K562 (cell line): Measurements from ENCODE around the gene IL26. TPM values are rescaled to one million over a fixed set of nuclear protein-coding genes. Genes with fewer than 3 reads are reported as not detected.
A peak's percentile ranks its signal among the peaks of the same experiment; 100 is the strongest.

Experiments
- ATAC-seq: fragments of 200-7000 bp; cut with Tn5 transposase; 3 replicates; pipeline ENCODE4 v1.9.1; 2020; ENCODE audit warnings: moderate library complexity
- BruUV-seq: library from RNA; stranded (reverse); fragments of 400-500 nt; replicated peaks from 2 replicates; lab custom pipeline; 2021; lab: Mats Ljungman, UMichigan
- CTCF ChIA-PET: fragments of 300-600 bp; formaldehyde crosslinking; extraction: SDS; loops from one replicate; lab custom pipeline; 2021; ENCODE audit warnings: low intra/inter-chr PET ratio; lab: Yijun Ruan, JAX
- POLR2A ChIA-PET: fragments of 300-600, 350-650 bp; sonication (Branson Sonifier 250); formaldehyde crosslinking; extraction: SDS; loops from one replicate; lab custom pipeline; 2021; ENCODE audit warnings: antibody characterized with exemption, inconsistent platforms; lab: Yijun Ruan, JAX
- DNase-seq, 4 experiments: peaks; one replicate each; pipeline versions ENCODE4 v3.0.0 to v3.0.0-alpha.2; 2011 to 2018; ENCODE audit warnings: low spot score in 3 of 4, mixed read lengths in 3 of 4; ENCODE audit errors: extremely low read depth in 1 of 4
- FAIRE-seq: peaks from 2 replicates; lab custom pipeline; 2011; peaks lifted over from hg19 to GRCh38; lab: Jason Lieb, UNC
- H2AFZ ChIP-seq: 2 replicates; pipeline ENCODE4 v1.6.0; 2011; ENCODE audit warnings: low read depth, low read length, control low read depth, inconsistent platforms
- H3K27ac ChIP-seq: fragments of 200-600 bp; 3 replicates; pipeline ENCODE4 v1.8.0; 2011; ENCODE audit warnings: low read depth, mild to moderate bottlenecking, control low read depth, inconsistent platforms, low read length, moderate library complexity, mixed read lengths; ENCODE audit errors: extremely low read depth
- H3K27me3 ChIP-seq, 2 experiments: fragments of 300-600 bp in 1 of 2; 2 replicates in 1 of 2; 3 replicates in 1 of 2; pipeline versions ENCODE4 v1.6.0 to v1.8.0; 2011; ENCODE audit warnings: inconsistent platforms in 2 of 2, low read length in 2 of 2, mild to moderate bottlenecking in 1 of 2, mixed read lengths in 1 of 2, moderate library complexity in 1 of 2; ENCODE audit not compliant: control insufficient read depth in 2 of 2, insufficient read depth in 2 of 2
- H3K36me3 ChIP-seq: fragments of 300-600 bp; 3 replicates; pipeline ENCODE4 v1.8.0; 2011; ENCODE audit warnings: mild to moderate bottlenecking, low read length, inconsistent platforms; ENCODE audit not compliant: control insufficient read depth, insufficient read depth
- H3K4me1 ChIP-seq, 2 experiments: fragments of 200-600 bp in 1 of 2; replicated peaks in 1 of 2; 2 replicates in 1 of 2; 3 replicates in 1 of 2; pipeline versions ENCODE4 v1.5.1 to v1.8.0; 2011; ENCODE audit warnings: inconsistent platforms in 2 of 2, low read length in 2 of 2, mild to moderate bottlenecking in 1 of 2, mixed read lengths in 1 of 2, moderate library complexity in 1 of 2; ENCODE audit not compliant: control insufficient read depth in 2 of 2, insufficient read depth in 2 of 2
- H3K4me2 ChIP-seq: 2 replicates; pipeline ENCODE4 v1.6.1; 2011; ENCODE audit warnings: low read length, control low read depth, inconsistent platforms, mixed read lengths; ENCODE audit not compliant: insufficient read depth
- H3K4me3 ChIP-seq: fragments of 200-600 bp; sonication (generic), shearing (Covaris generic); 2 replicates; pipeline ENCODE4 v1.5.1; 2016; ENCODE audit warnings: control low read depth, inconsistent platforms
- H3K79me2 ChIP-seq: fragments of 200-600 bp; 3 replicates; pipeline ENCODE4 v1.8.0; 2011; ENCODE audit warnings: low read length, inconsistent platforms; ENCODE audit not compliant: control insufficient read depth, insufficient read depth
- H3K9ac ChIP-seq, 2 experiments: 2 replicates each; pipeline versions ENCODE4 v1.6.0 to v1.6.1; 2011; ENCODE audit warnings: low read depth in 2 of 2, low read length in 2 of 2, control low read depth in 1 of 2, inconsistent platforms in 1 of 2, mild to moderate bottlenecking in 1 of 2, mixed read lengths in 1 of 2; ENCODE audit not compliant: insufficient read depth in 1 of 2
- H3K9me1 ChIP-seq: one replicate; pipeline ENCODE4 v1.6.0; 2011; ENCODE audit warnings: inconsistent platforms, mild to moderate bottlenecking, low read length, moderate library complexity; ENCODE audit not compliant: control insufficient read depth, insufficient read depth
- H3K9me3 ChIP-seq: replicated peaks from 2 replicates; pipeline ENCODE4 v1.5.1; 2011; ENCODE audit warnings: low read depth, low read length, inconsistent platforms; ENCODE audit not compliant: control insufficient read depth, insufficient read depth
- H4K20me1 ChIP-seq: replicated peaks from 2 replicates; pipeline ENCODE4 v1.6.1; 2011; ENCODE audit warnings: low read length, inconsistent platforms, mixed read lengths; ENCODE audit not compliant: control insufficient read depth, insufficient read depth
- FIP1L1 ChIP-seq: fragments of 200-400 bp; formaldehyde crosslinking; IDR thresholded peaks from 2 replicates; pipeline ENCODE4 v1.6.1; 2018; ENCODE audit warnings: mild to moderate bottlenecking, low read depth, low read length; ENCODE audit not compliant: poor library complexity, severe bottlenecking
- NR2C1 ChIP-seq, 2 experiments: fragments of 450-650 bp; IDR thresholded peaks; 2 replicates each; pipeline ENCODE4 v1.6.1; 2017; ENCODE audit warnings: mild to moderate bottlenecking in 2 of 2, antibody characterized with exemption in 1 of 2, inconsistent platforms in 1 of 2, missing compliant biosample characterization in 1 of 2, missing genetic modification characterization in 1 of 2
- PHB2 ChIP-seq: fragments of 450-650 bp; IDR thresholded peaks from 2 replicates; pipeline ENCODE4 v1.6.1; 2017; ENCODE audit warnings: low read depth
- POLR2A ChIP-seq: fragments of 450-650 bp; conservative IDR thresholded peaks from 2 replicates; pipeline ENCODE4 v1.6.1; 2016
- RUNX1 ChIP-seq: sonication (generic); IDR thresholded peaks from 2 replicates; pipeline ENCODE4 v1.6.1; 2016; ENCODE audit warnings: antibody characterized with exemption, low read depth
- SETDB1 ChIP-seq: IDR thresholded peaks from one replicate; pipeline ENCODE4 v1.6.1; 2012; ENCODE audit warnings: low read length, control low read depth, inconsistent platforms
- ZBTB1 ChIP-seq: sonication (generic); formaldehyde crosslinking; IDR thresholded peaks from 2 replicates; pipeline ENCODE4 v1.8.1; 2023; ENCODE audit warnings: missing genetic modification reagents, low read depth, mild to moderate bottlenecking, borderline replicate concordance
- WGBS: fragments of 100-300 bp; shearing (Covaris generic); methylation state at CpG from one replicate; pipeline ENCODE4 v1.1.6; 2016; ENCODE audit warnings: low coverage, mixed read lengths; ENCODE audit not compliant: insufficient coverage; ENCODE audit errors: missing lambda C conversion rate; 5-methylcytosine and 5-hydroxymethylcytosine counted together
- in situ Hi-C: fragments of 300-500 bp; cut with MboI; formaldehyde crosslinking; loops from 4 replicates; pipeline ENCODE4 v1.15.0; 2018; ENCODE audit warnings: inconsistent platforms, mixed read lengths
- intact Hi-C: fragments of 100-400 bp; cut with micrococcal nuclease; formaldehyde crosslinking; loops from 2 replicates; pipeline ENCODE4 v1.14.2; 2022
- polyA plus RNA-seq, 8 experiments: library from polyadenylated mRNA; depleted of rRNA in 4 of 8; stranded (reverse) in 5 of 8; unstranded in 3 of 8; fragments of >200 nt; fragmentation: Nextera tagmentation in 2 of 8; fragmentation: Illumina TruSeq in 1 of 8; extraction: Ambion mirVana in 2 of 8; extraction: Trizol in 1 of 8; gene quantifications; 2 replicates each; pipeline versions ENCODE4 v1.2.1 to v1.2.3, GENCODE V29; 2011 to 2014; ENCODE audit warnings: inconsistent platforms in 1 of 8, missing spikeins in 1 of 8
- total RNA-seq, 7 experiments: library from RNA; depleted of rRNA in 6 of 7; stranded (reverse); fragments of >200 nt in 6 of 7; fragmentation: Illumina TruSeq in 2 of 7; extraction: Trizol in 2 of 7; gene quantifications; 2 replicates each; pipeline versions ENCODE4 v1.2.1 to v1.2.3, GENCODE V29; 2011 to 2021; ENCODE audit warnings: low replicate concordance in 1 of 7
- TF ChIP-seq, protein P1 (sequence below): fragments of 450-650 bp; formaldehyde crosslinking; conservative IDR thresholded peaks from 2 replicates; pipeline ENCODE4 v1.4.0; 2022; ENCODE audit warnings: mild to moderate bottlenecking, missing genetic modification characterization
- TF ChIP-seq, protein P2 (sequence below): sonication (generic); formaldehyde crosslinking; IDR thresholded peaks from 2 replicates; pipeline ENCODE4 v1.8.0; 2022; ENCODE audit warnings: mild to moderate bottlenecking, missing genetic modification reagents

The IL26 gene
- total and polyA plus RNA-seq, 9 of the 15 experiments (the other 6 are each of a cell fraction or from before 2014, with no cell fraction given), result not detected

DNA sequence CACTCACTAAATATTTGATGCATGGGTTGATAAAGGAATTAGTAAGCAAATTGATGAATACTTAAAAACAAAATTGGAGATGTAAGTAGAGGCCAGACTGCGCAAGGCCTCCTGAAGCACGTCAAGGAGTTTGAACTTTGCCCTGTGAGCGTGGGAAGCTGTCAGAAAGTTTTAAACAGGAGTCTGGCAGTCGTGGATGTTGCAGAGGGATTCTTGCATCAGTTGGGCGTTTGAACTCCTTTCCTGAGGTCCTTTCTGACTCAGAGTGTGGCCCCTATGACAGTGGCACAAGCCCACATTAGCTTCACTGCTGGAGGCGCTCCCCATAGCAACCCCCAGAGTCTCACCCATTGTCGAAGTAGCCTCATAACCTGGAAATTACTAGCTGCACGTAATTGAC, 45.7 kb upstream of the IL26 start:
- BruUV-seq, result no TSS peak
- Histone ChIP-seq H4K20me1 (no peaks in the 10 kb centered on the region), H3K36me3 (no peaks in the 10 kb centered on the region), H3K79me2 (no peaks in the 10 kb centered on the region), H3K4me1 (no peaks in the 10 kb centered on the region), H3K4me3 (no peak overlapping the region), H2AFZ (no peak overlapping the region), H3K9me3 (no peaks in the 10 kb centered on the region), H3K9me1 (no peaks in the 10 kb centered on the region), H3K4me2 (no peak overlapping the region)
- no peak for ATAC-seq
- no peak for DNase-seq
- CTCF ChIA-PET, result no interaction called here
- 3% methylated on average over 8 of the region's 8 CpGs for WGBS
- TF ChIP-seq SETDB1, result no peak
- no peak for TF ChIP-seq NR2C1 (IDR thresholded peaks at IDR 0.05)
- TF ChIP-seq NR2C1 (tag; IDR thresholded peaks at IDR 0.05), result peak; percentile 49; the same call in 1 of the 2 replicates
- TF ChIP-seq, protein P1, sequence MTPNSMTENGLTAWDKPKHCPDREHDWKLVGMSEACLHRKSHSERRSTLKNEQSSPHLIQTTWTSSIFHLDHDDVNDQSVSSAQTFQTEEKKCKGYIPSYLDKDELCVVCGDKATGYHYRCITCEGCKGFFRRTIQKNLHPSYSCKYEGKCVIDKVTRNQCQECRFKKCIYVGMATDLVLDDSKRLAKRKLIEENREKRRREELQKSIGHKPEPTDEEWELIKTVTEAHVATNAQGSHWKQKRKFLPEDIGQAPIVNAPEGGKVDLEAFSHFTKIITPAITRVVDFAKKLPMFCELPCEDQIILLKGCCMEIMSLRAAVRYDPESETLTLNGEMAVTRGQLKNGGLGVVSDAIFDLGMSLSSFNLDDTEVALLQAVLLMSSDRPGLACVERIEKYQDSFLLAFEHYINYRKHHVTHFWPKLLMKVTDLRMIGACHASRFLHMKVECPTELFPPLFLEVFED (CRISPR knock-in tag), result no peak
- no peak for TF ChIP-seq PHB2
- TF ChIP-seq, all 486 proteins: peak for 1
- POLR2A ChIA-PET, result no interaction called here
- no peak for FAIRE-seq
- Histone ChIP-seq H3K27ac (no peak overlapping the region), H3K27me3 (peaks cover 12 to 16% of the 10 kb centered on the region in 2 experiments), H3K9ac (no peak overlapping the region)
- intact Hi-C loops, result no loop called here
- in situ Hi-C loops, result no loop called here

DNA sequence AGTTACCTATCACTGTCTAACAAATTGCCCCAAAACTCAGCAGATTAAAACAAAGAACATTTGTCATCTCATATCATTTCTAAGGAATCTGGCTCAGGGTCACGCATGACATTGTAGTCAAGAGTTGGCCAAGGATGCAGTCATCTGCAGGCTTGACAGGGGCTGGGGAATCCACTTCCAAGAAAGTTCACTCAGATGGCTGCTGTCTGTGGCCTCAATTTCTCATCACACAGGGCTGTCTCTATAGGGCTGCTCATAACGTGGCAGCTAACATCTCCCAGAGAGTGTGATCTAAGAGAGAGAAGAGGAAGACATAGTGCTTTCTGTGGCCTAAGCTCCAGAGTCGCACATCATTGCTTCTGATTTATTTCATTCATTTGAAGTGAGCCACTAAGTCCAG, 44.7 kb upstream of the IL26 start:
- ChIA-PET POLR2A (no interaction called here), CTCF (no interaction called here)
- Histone ChIP-seq H3K27me3 (peaks cover 13 to 16% of the 10 kb centered on the region in 2 experiments), H3K9ac (no peak overlapping the region), H3K79me2 (no peaks in the 10 kb centered on the region), H3K9me3 (no peaks in the 10 kb centered on the region), H3K4me1 (no peaks in the 10 kb centered on the region), H3K9me1 (no peaks in the 10 kb centered on the region), H3K4me3 (no peak overlapping the region), H4K20me1 (no peaks in the 10 kb centered on the region), H3K36me3 (no peaks in the 10 kb centered on the region), H3K4me2 (no peak overlapping the region), H2AFZ (no peak overlapping the region), H3K27ac (no peak overlapping the region)
- intact Hi-C loops (no loop called here), in situ Hi-C loops (no loop called here)
- no peak for DNase-seq
- no peak for FAIRE-seq
- 0% methylated on average over 3 of the region's 3 CpGs for WGBS
- ATAC-seq, result no peak
- TF ChIP-seq POLR2A (no peak), RUNX1 (no peak), FIP1L1 (no peak), ZBTB1 (CRISPR knock-in tag) (no peak)
- TF ChIP-seq, protein P2, sequence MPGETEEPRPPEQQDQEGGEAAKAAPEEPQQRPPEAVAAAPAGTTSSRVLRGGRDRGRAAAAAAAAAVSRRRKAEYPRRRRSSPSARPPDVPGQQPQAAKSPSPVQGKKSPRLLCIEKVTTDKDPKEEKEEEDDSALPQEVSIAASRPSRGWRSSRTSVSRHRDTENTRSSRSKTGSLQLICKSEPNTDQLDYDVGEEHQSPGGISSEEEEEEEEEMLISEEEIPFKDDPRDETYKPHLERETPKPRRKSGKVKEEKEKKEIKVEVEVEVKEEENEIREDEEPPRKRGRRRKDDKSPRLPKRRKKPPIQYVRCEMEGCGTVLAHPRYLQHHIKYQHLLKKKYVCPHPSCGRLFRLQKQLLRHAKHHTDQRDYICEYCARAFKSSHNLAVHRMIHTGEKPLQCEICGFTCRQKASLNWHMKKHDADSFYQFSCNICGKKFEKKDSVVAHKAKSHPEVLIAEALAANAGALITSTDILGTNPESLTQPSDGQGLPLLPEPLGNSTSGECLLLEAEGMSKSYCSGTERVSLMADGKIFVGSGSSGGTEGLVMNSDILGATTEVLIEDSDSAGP (CRISPR knock-in tag), result no peak
- no TSS peak for BruUV-seq
